ENCODE measurements around the gene MFF.
"Not testable (repeated sequence)": the region's sequence is repeated elsewhere in the genome, so short reads cannot be mapped to it uniquely, and the experiment has no call there.

The MFF gene

DNA sequence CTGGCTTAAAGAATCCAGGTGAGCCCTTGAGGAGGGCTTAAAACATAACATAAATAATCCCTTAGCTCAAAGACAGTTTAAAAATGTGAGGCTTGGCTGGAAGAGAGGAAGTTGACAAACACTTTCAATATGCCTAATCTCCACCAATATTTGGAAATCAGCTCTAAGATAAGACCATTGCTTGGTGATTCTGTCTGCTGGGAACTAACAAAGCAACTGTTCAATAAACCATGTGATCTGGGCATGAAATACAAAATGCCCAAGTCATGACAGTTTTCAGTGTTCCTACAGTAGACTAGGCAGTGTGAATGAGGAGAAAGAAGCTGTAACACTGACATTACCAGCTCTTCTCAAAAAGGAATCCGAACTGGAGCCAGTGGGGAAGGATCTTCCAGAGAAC lies 10.7 kb downstream of the MFF start:
- no peak for DNase-seq (ENCODE audit: low spot score)

GRCh38 chr2:227337442-227337841 lies 12.4 kb downstream of the MFF start:
- no peak for DNase-seq (ENCODE audit: low spot score)

DNA sequence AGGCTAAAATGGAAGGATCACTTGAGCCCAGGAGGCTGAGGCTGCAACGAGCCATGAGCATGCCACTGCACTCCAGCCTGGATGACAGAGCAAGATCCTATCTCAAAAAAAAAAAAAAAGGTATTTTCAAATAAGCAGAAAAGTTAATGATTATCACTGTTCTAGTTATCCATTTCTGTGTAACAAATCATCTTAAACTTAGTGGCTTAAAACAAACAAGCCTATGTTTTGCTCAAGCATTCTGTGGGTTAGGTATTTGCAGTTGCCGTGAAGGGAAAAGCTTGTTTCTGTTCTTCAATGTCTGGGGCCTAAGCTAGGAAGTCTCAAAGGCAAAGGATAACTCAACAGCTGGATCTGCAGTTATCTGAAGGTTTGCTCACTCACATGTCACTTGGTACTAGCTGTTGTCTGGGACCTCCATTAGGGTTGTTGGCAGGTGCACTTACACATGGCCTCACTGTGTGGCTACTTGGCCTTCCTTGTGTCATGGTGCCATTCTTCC lies 14.1 kb downstream of the MFF start:
- DNase-seq (ENCODE audit: low spot score): no peak

GRCh38 chr2:227340106-227340505 lies 15.1 kb downstream of the MFF start:
- no peak for DNase-seq (ENCODE audit: low spot score)

DNA sequence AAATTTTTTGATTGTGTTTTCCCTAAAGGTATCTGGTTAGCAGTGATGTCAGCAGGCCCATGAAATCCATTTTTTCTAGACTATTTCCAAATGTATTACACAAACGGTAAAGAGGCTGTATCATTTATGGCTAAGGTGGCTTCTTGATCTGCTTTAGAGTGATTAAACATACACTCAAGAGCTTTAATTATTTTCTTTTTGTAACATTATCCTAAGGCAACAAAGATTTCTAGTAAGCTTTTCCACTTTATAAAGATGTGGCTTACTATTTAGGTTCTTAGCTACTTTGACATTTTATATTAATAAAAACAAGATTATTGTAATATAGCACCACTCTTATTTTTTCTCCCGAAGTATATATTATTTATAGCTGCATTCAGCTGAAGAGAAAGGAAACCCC lies 16.5 kb downstream of the MFF start:
- DNase-seq (ENCODE audit: low spot score): no peak

- no peak for DNase-seq (ENCODE audit: low spot score)
Measured at GRCh38 chr2:227344231-227344630, 19.2 kb downstream of the MFF start.

DNA sequence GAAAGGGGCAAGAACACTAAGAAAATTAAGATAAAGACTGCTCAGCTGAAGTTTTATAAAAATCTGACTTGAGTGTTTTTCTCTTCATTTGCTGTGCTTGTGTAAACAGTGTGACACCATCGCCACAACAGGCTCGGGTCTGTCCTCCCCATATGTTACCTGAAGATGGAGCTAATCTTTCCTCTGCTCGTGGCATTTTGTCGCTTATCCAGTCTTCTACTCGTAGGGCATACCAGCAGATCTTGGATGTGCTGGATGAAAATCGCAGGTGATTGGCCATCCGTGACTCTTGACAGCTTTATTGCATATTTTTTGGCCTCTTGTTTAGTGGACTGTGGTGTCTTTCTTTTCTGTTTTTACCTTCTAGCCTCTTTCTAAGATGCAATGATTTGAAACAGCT lies 22.1 kb downstream of the MFF start:
- no peak for DNase-seq (ENCODE audit: low spot score)

GRCh38 chr2:227348324-227348723 lies 23.3 kb downstream of the MFF start:
- no peak for DNase-seq (ENCODE audit: low spot score)

GRCh38 chr2:227349989-227350612 lies 25.1 kb downstream of the MFF start:
- DNase-seq (ENCODE audit: low spot score): no peak

DNA sequence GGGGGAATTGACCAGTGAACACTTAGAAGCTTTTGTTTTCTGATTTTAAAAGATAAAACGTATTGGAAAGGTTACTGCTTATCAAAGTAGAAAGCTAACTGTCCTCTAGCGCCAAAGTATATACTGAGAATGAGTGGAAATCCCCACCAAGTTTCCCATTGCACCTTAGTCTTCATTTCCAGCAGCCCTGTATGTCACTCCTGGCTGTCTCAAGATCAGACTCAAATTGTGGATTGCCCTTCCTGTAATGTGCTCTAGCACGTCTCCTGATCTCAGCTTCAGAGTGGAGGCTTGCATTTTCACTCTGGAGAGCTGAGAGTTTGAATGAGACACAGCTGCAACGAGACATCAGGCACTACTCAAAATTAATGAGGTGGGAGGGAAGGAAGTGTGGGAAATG lies 26.6 kb downstream of the MFF start:
- no peak for DNase-seq (ENCODE audit: low spot score)

DNA sequence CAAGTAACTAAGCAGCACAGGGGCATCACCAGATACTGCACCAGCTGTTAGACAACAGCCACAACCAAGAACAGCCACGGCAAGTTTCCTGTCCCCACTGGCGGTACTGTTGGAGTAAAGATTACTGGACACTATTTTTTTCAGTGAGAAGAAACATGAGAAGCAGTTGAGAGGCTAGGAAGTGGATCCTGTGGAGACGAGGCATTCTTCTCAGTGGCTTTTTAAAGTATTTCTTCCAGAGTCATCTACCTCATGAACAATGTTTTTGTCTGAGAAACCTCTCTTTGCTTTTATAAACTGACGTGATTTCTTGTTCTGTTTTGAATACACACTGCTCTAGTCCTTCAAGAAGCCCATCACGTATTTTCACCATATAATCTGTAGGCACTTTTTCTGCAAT lies 35.3 kb downstream of the MFF start:
- DNase-seq (ENCODE audit: low spot score): no peak

DNA sequence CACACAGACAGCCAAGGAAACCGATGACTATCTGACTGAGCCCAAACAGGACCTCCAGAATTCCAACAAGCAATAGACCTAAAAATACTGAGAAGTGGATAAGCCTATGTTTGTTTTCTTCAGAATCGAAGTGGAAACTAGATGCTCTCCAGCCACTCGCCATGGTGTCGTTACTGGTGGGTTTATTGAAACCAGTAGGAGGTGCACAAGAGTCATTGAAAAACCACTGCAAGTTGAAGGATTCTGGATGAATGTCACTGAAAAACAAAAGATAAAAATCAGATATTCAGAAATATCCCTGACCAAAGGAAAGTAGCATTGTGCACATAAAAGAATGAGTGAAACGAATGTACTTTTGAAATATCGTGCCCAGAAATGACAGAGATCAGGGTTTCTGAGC lies 38.7 kb downstream of the MFF start:
- DNase-seq (ENCODE audit: low spot score): no peak

DNA sequence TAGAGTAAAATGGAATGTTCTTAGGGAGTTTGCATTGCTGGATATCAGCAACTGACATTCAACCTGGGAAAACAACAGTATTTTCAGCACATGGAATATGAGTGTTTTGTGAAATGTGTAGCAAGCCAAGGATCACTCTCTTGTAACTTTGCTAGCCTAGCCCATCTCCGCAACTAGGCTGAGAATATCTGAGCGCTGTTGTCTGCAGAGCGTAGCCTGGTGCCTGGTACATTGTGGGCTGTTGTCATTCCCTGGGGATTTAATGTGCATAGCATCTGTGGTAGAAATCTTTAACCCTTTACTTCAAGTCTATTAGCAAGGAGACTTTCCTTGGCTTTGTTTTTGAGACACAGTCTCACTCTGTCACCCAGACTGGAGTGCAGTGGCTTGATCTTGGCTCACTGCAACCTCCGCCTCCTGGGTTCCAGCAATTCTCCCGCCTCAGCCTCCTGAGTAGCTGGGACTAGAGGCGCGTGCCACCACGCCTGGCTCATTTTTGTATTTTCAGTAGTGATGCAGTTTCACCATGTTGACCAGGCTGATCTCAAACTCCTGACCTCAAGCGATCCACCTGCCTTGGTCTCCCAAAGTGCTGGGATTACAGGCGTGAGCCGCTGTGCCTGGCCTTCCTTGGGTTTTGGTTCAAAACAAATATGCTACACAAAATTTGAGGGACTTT lies 39.7 kb downstream of the MFF start:
- not testable (repeated sequence) for DNase-seq (ENCODE audit: low spot score)

- DNase-seq (ENCODE audit: low spot score): no peak
Measured at GRCh38 chr2:227365833-227366232, 40.8 kb downstream of the MFF start.

DNA sequence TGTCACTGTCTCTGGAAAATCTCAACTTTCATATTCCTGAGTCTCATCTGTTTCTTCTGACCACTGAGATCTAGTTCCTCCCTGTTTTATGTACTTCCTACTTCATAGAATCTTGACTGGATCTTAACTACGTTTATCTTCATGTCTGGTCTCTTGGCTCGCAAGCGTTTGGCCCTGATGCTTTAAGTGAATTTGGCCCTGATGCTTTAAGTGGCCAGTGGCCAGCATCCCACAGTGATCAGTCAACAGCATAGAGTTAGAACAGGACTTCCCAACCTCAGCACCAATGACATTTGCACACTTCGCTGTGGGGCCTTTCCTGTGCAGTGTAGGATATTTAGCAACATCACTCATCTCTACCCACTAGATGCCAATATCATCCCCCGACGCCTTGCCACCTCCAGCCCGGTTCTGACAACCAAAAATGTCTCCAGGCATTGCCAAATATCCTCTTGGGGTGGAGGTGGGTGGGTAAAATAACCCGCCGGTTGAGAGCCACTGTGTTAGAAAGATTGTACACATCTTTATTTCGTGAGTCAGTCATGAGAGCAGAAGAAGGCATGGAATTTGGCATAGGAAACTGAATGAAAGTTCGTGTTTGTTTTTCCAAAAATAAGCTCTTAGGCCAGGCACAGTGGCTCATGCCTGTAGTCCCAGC lies 41.8 kb downstream of the MFF start:
- peak; percentile 39 for DNase-seq (ENCODE audit: low spot score)

DNA sequence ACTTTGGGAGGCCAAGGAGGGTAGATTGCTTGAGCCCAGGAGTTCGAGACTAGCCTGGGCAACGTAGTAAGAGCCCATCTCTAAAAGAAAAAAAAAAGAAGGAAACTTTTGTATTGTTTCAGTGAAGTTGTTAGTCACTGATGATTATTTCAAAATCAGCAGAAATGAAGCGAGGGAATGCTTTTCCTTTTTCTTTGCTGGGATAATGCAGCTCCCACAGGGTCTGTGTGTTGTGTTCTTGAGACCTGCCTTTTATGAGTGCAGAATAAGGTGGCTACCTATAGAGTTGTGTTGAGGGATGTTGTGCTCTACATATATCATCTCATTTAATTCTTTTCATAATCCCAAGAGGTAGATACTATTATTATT lies 42.4 kb downstream of the MFF start:
- no peak for DNase-seq (ENCODE audit: low spot score)

DNA sequence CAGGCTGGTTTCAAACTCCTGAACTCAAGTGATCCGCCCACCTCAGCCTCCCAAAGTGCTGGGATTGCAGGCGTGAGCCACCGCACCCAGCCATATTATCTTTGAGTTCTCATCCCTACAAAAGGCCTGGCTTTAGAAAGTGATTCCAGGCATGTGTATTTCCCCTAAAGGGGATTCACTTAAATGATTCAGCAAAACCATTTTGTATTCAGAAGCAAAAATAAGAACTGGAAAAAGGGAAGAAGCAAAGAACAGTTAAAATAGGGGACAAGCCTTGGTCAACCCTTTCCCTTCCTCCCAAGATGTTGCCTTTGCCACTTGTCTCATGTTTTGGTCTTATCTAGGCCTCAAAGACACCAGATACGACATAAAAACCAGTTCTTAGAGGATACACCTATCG lies 43.5 kb downstream of the MFF start:
- DNase-seq (ENCODE audit: low spot score): no peak

DNA sequence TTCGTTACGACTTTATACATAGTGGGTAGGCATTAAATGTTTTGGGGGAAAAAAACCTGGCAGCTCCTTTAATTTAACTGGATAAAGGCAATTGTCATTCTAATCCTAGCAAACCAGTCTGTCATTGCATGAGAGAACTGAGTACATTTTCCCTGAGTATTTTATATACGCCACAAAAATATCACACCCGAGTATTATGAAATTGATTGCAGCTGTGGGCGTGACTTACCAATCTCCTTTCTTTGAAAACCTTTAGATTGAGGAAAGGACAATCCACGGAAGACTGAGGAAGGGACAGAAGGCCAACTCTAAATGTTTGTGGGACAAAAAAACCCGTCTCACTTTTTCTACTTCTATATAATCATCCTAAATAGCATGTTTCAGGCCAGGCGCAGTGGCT lies 45.0 kb downstream of the MFF start:
- no peak for DNase-seq (ENCODE audit: low spot score)

GRCh38 chr2:227370791-227371312 lies 45.8 kb downstream of the MFF start:
- DNase-seq (ENCODE audit: low spot score): peak; percentile 38

GRCh38 chr2:227373389-227373788 lies 48.3 kb downstream of the MFF start:
- DNase-seq (ENCODE audit: low spot score): no peak

DNA sequence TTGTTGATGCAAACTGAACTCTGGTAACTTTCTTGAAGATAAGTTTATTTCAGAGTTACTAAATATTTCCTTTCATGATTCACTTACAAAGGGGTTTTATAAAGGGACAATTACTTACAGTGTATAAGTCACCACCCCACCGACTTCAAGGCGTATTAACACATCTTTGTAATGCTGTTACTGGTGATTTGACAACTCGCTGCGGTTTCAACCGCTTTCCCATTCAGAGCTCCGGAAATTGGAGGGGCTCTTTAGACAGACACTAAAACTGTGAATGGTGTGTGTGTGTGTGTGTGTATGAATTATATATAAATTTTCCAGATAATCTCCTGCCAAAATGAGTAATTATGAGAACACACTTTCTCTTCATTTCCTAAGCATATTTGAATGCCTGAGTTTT lies 49.1 kb downstream of the MFF start:
- no peak for DNase-seq (ENCODE audit: low spot score)

DNA sequence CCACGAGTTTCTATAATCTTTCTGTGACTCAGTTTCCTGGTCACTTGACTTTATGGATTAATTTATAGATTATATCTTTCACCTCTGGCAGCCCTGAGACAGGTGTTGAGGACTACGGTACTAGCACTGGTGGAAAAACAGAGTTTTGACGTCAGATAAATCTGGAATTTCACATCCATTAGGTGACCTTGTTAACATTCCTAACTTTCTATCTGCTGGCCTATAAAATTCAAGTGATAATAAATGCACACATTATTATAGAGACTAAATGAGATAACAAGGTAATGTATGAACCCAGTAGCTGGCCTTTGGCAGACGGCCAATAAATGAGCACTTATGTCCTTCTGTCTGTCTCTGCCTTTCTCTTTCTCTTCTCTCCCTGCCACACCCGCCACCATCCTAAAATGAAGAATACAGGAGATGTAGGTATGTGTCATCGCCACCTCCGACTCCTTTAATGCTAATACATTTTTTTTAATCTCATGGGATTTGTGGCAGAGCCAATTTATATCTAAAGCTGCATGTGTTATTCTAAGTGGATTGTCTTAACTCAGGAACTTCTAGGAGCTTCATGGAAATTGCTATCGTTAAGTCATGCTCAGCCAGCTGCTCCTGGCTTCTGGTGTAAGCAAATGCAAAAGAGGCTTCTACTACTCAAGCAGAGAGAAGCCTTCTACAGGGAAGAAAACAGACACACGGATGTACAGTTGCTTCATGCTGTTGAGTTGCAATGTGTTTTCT lies 51.8 kb downstream of the MFF start:
- DNase-seq (ENCODE audit: low spot score): no peak

Data from hepatic stellate cell (primary cell).